ENCODE data around the gene PTP4A2. TPM values are rescaled to one million over a fixed set of nuclear protein-coding genes. Genes with fewer than 3 reads are reported as not detected.

Gene PTP4A2
- total and polyA plus RNA-seq, 2 of the 8 experiments (the other 6 are each of a cell fraction or from before 2014, with no cell fraction given) = 87.4 to 214 TPM

DNA sequence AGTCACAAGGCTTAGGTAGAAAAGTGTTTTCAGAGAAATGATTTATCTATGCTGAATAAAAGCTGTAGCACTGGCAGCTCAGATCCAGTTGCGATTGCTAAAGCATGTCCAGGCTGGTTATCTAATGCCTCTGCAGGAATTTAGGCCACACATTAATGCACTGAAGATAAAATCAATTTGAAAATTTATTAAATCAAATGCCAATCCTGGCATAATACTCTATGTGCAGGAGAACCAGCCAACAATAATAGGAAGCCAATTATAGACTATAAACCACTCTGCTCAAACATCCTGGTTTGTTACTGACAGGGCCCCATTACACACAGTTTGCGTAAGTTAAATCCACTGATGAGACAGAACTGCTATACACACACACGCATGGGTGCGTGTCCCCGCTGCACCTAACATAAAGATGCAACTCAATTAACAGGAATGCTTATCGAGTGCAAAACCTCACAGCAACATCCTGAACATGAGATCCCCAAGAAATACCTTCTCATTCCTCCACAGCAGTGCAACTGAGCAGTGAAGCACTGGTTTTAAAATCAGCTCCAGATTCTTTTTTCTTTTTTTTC, 40.6 kb downstream of the PTP4A2 start (continued):
- TF ChIP-seq, protein P1, sequence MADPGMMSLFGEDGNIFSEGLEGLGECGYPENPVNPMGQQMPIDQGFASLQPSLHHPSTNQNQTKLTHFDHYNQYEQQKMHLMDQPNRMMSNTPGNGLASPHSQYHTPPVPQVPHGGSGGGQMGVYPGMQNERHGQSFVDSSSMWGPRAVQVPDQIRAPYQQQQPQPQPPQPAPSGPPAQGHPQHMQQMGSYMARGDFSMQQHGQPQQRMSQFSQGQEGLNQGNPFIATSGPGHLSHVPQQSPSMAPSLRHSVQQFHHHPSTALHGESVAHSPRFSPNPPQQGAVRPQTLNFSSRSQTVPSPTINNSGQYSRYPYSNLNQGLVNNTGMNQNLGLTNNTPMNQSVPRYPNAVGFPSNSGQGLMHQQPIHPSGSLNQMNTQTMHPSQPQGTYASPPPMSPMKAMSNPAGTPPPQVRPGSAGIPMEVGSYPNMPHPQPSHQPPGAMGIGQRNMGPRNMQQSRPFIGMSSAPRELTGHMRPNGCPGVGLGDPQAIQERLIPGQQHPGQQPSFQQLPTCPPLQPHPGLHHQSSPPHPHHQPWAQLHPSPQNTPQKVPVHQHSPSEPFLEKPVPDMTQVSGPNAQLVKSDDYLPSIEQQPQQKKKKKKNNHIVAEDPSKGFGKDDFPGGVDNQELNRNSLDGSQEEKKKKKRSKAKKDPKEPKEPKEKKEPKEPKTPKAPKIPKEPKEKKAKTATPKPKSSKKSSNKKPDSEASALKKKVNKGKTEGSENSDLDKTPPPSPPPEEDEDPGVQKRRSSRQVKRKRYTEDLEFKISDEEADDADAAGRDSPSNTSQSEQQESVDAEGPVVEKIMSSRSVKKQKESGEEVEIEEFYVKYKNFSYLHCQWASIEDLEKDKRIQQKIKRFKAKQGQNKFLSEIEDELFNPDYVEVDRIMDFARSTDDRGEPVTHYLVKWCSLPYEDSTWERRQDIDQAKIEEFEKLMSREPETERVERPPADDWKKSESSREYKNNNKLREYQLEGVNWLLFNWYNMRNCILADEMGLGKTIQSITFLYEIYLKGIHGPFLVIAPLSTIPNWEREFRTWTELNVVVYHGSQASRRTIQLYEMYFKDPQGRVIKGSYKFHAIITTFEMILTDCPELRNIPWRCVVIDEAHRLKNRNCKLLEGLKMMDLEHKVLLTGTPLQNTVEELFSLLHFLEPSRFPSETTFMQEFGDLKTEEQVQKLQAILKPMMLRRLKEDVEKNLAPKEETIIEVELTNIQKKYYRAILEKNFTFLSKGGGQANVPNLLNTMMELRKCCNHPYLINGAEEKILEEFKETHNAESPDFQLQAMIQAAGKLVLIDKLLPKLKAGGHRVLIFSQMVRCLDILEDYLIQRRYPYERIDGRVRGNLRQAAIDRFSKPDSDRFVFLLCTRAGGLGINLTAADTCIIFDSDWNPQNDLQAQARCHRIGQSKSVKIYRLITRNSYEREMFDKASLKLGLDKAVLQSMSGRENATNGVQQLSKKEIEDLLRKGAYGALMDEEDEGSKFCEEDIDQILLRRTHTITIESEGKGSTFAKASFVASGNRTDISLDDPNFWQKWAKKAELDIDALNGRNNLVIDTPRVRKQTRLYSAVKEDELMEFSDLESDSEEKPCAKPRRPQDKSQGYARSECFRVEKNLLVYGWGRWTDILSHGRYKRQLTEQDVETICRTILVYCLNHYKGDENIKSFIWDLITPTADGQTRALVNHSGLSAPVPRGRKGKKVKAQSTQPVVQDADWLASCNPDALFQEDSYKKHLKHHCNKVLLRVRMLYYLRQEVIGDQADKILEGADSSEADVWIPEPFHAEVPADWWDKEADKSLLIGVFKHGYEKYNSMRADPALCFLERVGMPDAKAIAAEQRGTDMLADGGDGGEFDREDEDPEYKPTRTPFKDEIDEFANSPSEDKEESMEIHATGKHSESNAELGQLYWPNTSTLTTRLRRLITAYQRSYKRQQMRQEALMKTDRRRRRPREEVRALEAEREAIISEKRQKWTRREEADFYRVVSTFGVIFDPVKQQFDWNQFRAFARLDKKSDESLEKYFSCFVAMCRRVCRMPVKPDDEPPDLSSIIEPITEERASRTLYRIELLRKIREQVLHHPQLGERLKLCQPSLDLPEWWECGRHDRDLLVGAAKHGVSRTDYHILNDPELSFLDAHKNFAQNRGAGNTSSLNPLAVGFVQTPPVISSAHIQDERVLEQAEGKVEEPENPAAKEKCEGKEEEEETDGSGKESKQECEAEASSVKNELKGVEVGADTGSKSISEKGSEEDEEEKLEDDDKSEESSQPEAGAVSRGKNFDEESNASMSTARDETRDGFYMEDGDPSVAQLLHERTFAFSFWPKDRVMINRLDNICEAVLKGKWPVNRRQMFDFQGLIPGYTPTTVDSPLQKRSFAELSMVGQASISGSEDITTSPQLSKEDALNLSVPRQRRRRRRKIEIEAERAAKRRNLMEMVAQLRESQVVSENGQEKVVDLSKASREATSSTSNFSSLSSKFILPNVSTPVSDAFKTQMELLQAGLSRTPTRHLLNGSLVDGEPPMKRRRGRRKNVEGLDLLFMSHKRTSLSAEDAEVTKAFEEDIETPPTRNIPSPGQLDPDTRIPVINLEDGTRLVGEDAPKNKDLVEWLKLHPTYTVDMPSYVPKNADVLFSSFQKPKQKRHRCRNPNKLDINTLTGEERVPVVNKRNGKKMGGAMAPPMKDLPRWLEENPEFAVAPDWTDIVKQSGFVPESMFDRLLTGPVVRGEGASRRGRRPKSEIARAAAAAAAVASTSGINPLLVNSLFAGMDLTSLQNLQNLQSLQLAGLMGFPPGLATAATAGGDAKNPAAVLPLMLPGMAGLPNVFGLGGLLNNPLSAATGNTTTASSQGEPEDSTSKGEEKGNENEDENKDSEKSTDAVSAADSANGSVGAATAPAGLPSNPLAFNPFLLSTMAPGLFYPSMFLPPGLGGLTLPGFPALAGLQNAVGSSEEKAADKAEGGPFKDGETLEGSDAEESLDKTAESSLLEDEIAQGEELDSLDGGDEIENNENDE (IDR thresholded peaks at IDR 0.05; ENCODE audit: insufficient replicate concordance, low read length) = no peak
- TF ChIP-seq GABPA (IDR thresholded peaks at IDR 0.05; ENCODE audit: borderline replicate concordance, insufficient read depth, low read length) = no peak
